ENCODE results near the gene PLD1.
"Not testable (repeated sequence)": the region's sequence is repeated elsewhere in the genome, so short reads cannot be mapped to it uniquely, and the experiment has no call there.

Gene PLD1, protein sequence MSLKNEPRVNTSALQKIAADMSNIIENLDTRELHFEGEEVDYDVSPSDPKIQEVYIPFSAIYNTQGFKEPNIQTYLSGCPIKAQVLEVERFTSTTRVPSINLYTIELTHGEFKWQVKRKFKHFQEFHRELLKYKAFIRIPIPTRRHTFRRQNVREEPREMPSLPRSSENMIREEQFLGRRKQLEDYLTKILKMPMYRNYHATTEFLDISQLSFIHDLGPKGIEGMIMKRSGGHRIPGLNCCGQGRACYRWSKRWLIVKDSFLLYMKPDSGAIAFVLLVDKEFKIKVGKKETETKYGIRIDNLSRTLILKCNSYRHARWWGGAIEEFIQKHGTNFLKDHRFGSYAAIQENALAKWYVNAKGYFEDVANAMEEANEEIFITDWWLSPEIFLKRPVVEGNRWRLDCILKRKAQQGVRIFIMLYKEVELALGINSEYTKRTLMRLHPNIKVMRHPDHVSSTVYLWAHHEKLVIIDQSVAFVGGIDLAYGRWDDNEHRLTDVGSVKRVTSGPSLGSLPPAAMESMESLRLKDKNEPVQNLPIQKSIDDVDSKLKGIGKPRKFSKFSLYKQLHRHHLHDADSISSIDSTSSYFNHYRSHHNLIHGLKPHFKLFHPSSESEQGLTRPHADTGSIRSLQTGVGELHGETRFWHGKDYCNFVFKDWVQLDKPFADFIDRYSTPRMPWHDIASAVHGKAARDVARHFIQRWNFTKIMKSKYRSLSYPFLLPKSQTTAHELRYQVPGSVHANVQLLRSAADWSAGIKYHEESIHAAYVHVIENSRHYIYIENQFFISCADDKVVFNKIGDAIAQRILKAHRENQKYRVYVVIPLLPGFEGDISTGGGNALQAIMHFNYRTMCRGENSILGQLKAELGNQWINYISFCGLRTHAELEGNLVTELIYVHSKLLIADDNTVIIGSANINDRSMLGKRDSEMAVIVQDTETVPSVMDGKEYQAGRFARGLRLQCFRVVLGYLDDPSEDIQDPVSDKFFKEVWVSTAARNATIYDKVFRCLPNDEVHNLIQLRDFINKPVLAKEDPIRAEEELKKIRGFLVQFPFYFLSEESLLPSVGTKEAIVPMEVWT

GRCh38 chr3:171809861-171810628, at the start of gene PLD1:
PLD1 (minus strand) TSS chr3:171810483; CDS start chr3:171738051, 72,432 bp downstream.
- DNase-seq (ENCODE audit: low read depth, low spot score) = peak; percentile 77

GRCh38 chr3:171858770-171859169, 48.5 kb upstream of the PLD1 start:
- DNase-seq (ENCODE audit: low read depth, low spot score) = not testable (repeated sequence)

DNA sequence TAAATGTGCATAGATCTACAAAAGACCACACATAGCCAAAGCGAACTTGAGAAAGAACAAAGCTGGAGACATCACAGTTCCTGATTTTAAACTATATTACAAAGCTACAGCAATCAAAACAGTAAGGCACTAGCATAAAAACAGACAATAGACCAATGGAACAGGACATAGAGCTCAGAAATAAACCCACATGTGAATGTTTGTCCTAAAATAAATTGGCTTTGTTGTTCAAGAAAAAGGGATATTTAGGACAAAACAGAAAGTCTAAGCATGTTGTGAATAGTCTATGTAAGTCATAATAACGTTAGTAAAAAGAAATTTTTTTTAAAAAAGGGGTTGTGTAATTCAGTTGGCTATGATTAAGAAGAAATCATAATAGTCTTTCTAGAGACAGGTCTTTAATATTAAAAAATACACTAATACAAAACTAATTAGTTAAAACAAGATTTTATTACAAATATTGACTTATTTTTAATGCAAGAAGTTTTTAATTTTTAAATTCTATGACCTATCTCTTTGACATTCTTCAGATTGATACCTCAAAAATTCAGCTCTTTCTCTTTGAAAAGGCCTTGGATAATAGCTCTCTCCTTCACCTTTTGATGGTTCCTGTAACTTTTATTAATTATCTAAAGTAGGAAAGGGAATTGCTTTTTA, 44.5 kb upstream of the PLD1 start:
- no peak for DNase-seq (ENCODE audit: low read depth, low spot score)

- no peak for DNase-seq (ENCODE audit: low read depth, low spot score)
Measured at GRCh38 chr3:171851660-171852058, 41.4 kb upstream of the PLD1 start.

DNA sequence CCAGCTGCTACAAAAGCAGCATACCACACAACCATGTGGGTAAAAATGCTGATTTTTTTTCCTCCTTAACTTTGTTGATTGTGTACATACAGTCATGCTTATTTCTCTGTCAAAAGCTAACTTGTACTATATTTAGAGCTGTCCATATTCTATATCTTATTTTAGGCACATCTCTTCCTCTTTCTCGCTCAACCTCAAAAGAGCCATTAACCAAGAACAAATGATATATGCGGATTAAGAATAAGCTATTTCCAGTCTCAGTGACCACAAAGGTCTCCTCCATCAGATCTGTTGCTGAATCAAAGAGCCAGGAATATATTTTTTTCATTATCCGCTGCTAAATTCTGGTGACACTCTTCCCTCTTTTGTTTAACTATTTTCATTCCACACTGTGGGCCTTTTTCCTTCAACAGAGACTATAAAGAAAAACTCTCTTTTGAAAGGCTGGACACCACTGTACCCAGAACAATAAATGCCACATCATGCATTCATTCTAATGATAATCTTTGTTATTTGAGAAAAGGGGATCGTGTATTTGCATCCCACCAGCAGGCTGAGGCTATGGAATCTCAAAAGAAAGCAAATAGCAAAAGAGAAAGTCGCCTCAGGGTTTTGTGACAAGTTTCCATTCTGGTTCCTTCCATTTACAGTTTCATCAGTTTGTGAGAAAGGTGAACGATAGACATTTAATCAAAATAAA, 40.8 kb upstream of the PLD1 start:
- no peak for DNase-seq (ENCODE audit: low read depth, low spot score)

GRCh38 chr3:171850320-171850959, 40.2 kb upstream of the PLD1 start:
- peak; percentile 58 for DNase-seq (ENCODE audit: low read depth, low spot score)

DNA sequence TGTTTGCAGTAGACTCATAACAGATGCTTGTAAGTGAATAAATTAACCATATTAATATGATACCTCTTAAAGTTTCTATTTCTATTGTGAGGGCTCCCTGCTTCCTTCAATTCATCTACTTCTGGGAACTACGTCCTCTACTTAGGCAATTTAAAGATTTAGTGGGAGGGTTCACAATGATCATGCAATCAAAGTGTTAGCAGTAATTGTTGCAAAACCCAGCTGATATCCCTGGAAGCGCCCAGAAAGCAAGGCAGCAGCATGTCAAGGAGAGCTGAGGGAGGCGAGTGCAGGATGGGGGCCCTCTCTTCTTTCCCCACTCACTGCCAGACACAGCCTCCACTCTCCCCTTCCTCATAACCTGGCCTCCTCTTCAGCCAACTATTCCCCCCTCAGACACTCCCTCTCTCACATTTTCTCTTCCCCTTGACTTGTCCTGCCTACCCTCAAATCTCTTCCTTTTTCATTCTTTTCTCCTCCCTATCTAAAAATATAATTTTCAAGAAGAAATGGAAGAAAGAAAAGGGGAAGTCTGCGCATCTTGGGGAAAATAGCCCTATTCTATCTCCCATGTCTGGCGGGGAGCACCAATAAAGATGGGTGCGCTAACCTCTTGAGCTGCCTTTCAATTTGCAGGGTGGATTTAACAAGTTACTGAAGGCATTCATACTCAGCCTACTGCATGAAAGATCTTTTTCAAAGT, 39.5 kb upstream of the PLD1 start:
- no peak for DNase-seq (ENCODE audit: low read depth, low spot score)

GRCh38 chr3:171847595-171848259, 37.4 kb upstream of the PLD1 start:
- DNase-seq (ENCODE audit: low read depth, low spot score) = no peak

GRCh38 chr3:171847133-171847532, 36.9 kb upstream of the PLD1 start:
- no peak for DNase-seq (ENCODE audit: low read depth, low spot score)

DNA sequence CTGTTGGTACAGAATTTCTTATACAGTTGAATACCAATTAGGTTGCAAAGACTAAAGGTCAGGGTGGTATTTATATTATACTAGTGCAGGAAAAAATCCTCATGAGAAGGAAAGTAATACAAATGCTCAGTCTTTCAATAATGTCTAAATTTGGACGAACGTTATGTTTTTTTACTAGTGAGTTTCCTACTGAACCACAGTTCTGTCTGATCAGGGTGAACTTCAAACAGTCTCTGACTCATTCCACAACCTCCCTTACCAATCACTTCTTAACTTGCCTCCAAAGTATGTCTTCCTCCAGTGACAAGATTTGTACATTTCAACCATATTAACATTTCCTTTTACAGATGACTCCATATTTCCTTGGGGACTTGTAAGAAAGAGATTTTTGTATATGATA, 36.3 kb upstream of the PLD1 start:
- DNase-seq (ENCODE audit: low read depth, low spot score) = no peak

DNA sequence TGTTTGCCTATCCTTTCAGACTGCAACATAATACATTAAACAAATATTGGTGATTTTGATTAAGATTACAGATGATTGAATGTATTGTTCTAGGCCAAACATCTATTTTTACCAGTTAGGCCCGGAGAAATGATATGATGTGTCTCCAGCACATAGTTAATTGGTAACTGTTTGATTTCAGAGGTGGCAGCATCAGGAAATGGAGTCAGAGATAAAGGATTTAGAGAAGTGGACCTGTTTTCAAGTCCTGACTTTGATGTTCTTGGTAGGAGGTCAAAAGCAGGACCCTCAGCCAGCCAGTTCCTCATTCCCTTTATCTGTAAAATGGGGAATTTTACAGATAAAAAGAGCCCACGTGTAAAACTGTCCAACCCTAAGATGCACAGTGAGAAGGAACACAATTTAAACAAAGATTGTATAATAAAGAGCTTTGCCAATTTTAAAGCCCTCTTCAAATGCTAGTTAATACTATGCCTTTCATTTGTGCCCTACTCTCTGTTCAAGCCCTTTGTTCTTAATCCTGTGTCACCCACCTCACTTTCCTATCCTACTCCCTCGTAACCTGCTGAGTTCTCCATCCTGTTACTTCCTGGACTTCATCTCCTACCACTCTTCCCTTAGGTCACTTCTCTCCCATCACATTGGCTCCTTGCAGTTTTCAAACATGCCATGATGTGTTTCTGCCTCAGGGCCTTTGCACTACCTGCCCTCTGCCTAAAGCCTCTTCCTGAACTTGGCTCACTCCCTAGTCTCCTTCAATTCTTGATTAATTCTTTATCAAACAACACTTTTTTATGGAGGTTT, 35.4 kb upstream of the PLD1 start:
- no peak for DNase-seq (ENCODE audit: low read depth, low spot score)

- DNase-seq (ENCODE audit: low read depth, low spot score) = no peak
Measured at GRCh38 chr3:171844873-171845272, 34.6 kb upstream of the PLD1 start.

DNA sequence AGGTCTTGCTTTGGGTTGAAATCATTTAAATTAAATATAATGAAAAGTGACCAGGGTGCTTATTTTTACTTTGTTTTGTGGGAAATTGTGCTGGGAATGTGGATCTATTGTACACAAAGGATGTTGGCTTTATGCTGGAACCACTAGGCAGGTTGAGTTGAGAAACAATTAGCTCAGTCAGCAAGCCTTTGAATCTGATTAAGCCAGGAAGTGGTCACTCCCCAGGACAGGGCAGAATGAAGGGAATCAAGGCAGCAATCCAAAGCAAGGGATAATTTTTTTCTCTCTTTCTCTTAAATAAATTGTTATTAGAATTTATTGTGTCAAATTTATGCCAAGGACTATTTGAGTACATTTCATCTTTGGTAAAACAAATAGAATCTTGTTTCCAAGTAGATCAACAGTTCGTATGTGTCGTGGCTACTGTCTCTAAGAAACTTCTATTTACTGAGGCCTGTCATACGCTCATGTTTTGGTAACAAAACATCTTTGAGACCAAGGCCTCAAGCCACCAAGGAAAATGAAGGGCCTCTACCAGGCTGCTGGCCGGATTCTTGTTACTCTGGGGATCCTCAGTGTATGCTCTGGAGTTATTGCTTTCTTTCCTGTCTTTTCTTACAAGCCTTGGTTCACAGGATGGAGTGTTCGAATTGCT, 32.7 kb upstream of the PLD1 start, which contains the start of gene TMEM212:
TMEM212 (plus strand) TSS at position 486 of the 655 bp plus-strand sequence; CDS start at position 521, 35 bp downstream.
- DNase-seq (ENCODE audit: low read depth, low spot score) = no peak

GRCh38 chr3:171841620-171842000, 31.3 kb upstream of the PLD1 start:
- DNase-seq (ENCODE audit: low read depth, low spot score) = no peak

- DNase-seq (ENCODE audit: low read depth, low spot score) = no peak
Measured at GRCh38 chr3:171840811-171841619, 30.7 kb upstream of the PLD1 start.

GRCh38 chr3:171840445-171840810, 30.1 kb upstream of the PLD1 start:
- no peak for DNase-seq (ENCODE audit: low read depth, low spot score)

Data from ELF-1 (cell line).